ENCODE measurements around the gene SPARC. TPM values are rescaled to one million over a fixed set of nuclear protein-coding genes. Genes with fewer than 3 reads are reported as not detected.

The SPARC gene
- total RNA-seq, 4 donors from 2014 or later = 341 to 2,293 (median 751) TPM

DNA sequence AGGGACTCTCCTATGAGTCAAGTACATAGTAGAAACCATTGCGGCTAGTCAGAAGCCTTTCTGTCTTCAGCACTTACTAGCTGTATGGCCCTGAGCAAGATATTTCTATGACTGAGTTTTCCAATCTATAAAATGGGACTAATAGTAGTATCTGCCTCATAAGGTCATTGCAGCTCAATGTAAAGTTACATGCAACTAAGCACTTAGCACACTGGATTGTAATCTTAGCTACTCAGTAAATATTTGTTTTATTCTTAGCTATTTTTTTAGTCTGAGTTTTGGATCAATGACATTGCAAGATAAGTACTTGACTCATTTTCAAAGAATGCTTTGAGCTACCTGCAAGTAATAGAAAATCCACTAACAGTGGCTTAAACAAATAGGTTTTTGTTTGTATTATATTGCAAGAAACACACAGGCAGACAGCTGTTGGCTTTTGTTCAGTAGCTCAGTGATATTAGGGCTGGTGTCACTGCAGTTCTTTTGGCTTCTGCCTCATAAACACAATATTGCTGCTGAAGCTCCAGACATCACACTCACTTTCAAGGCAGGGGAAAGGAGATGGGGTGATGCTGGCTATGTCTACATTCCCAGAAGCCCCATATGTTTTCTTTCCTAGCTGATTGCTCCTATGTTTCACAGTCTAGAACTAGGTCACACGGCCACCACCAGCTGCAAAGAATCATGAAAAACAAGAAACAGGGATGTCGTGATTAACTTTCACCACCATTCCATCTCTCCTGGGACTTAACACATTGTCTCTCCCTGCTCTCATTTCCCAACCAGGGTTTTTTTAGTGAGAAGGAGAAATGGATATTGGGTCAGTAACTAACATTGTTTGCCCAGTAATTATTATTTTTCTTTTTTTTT is 68.6 kb downstream of the SPARC start:
- Histone ChIP-seq H3K4me1 (no peaks in the 10 kb centered on the region), H3K36me3 (no peaks in the 10 kb centered on the region), H3K27ac (no peak overlapping the region), H3K9me3 (no peaks in the 10 kb centered on the region), H3K4me3 (no peak overlapping the region), H3K27me3 (no peaks in the 10 kb centered on the region)
- DNase-seq = no peak
- no peak for TF ChIP-seq CTCF (IDR thresholded peaks at IDR 0.05)
- no peak for TF ChIP-seq POLR2A (IDR thresholded peaks at IDR 0.05)
- intact Hi-C loops (cut with DNase I; ENCODE audit: low total_unique reads) = no loop called here

GRCh38 chr5:151617383-151617840 is 69.3 kb downstream of the SPARC start:
- no peak overlapping the region for H3K4me3 ChIP-seq
- DNase-seq = no peak
- H3K36me3 ChIP-seq = no peaks in the 10 kb centered on the region
- intact Hi-C loops (cut with DNase I; ENCODE audit: low total_unique reads) = no loop called here
- H3K4me1 ChIP-seq = no peaks in the 10 kb centered on the region
- no peaks in the 10 kb centered on the region for H3K27me3 ChIP-seq
- H3K9me3 ChIP-seq = no peaks in the 10 kb centered on the region
- no peak for TF ChIP-seq POLR2A (IDR thresholded peaks at IDR 0.05)
- no peak overlapping the region for H3K27ac ChIP-seq

DNA sequence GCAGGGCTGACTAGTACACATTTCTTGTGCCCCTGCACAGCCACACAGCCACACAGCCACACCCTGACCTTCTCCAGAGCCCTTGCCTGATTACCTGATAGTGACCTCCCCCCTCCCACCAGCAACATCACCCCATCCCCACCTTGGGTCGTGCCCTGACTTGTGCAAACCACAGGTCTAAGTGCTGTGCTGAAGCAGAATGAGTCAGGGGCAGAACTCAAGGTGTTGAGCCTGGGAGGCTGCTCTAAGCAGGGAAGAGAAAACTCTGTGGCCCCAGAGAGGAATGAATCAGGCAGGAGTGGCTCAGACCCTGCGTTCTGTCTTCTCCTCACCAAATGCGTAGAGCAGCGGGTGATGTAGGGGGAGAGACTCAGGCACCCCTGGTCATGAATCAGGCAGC is 71.3 kb downstream of the SPARC start:
- Histone ChIP-seq H3K9me3 (no peaks in the 10 kb centered on the region), H3K4me3 (no peak overlapping the region), H3K27ac (no peak overlapping the region), H3K36me3 (no peaks in the 10 kb centered on the region), H3K4me1 (no peaks in the 10 kb centered on the region), H3K27me3 (no peaks in the 10 kb centered on the region)
- TF ChIP-seq CTCF (IDR thresholded peaks at IDR 0.05) = no peak
- no peak for TF ChIP-seq POLR2A (IDR thresholded peaks at IDR 0.05)
- DNase-seq = no peak
- intact Hi-C loops (cut with DNase I; ENCODE audit: low total_unique reads) = no loop called here

- Histone ChIP-seq H3K27ac (no peak overlapping the region), H3K4me3 (no peak overlapping the region), H3K9me3 (no peaks in the 10 kb centered on the region), H3K36me3 (no peaks in the 10 kb centered on the region), H3K4me1 (no peaks in the 10 kb centered on the region), H3K27me3 (no peaks in the 10 kb centered on the region)
- TF ChIP-seq POLR2A (IDR thresholded peaks at IDR 0.05) (no peak), CTCF (IDR thresholded peaks at IDR 0.05) (no peak)
- intact Hi-C loops (cut with DNase I; ENCODE audit: low total_unique reads) = no loop called here
- DNase-seq = no peak
These were observed 72.2 kb downstream of the SPARC start for GRCh38 chr5:151614565-151614964.

DNA sequence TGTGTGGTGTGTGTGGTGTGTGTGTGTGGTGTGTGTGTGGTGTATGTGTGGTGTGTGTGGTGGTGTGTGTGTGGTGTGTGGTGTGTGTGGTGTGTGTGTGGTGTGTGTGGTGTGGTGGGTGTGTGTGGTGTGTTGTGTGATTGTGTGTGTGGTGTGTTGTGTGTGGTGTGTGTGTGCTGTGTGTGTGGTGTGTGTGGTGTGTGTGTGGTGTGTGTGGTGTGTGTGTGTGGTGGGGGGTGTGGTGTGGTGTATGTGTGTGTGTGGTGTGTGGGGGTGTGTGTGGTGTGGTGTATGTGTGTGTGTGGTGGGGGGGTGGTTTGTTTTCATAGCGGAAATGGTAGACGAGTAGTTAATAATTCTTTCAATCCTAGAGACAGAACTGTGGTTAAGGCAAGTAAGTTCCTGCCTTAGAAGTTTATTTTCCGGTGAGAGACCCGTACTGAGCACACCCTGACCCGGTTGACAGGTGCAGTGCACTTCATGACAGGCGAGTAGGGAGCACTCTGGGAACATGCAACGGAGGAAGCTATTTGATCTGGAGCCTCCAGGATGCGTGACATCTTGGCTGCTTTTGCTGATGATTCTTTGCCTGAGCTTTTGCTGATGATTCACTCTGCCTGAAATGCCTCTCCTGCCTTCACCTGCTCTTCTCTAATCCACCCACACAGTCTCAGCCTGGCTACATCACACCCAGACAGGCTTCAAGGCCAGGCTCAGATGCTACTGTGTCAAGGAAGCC is 73.9 kb downstream of the SPARC start:
- DNase-seq = no peak
- intact Hi-C loops (cut with DNase I; ENCODE audit: low total_unique reads) = no loop called here
- no peak overlapping the region for H3K4me3 ChIP-seq

More for the DNA sequence above, 73.9 kb downstream of the SPARC start:
- Histone ChIP-seq H3K27ac (no peak overlapping the region), H3K27me3 (no peaks in the 10 kb centered on the region), H3K9me3 (no peaks in the 10 kb centered on the region), H3K4me1 (no peaks in the 10 kb centered on the region), H3K36me3 (no peaks in the 10 kb centered on the region)
- TF ChIP-seq POLR2A (IDR thresholded peaks at IDR 0.05) = no peak
- TF ChIP-seq CTCF (IDR thresholded peaks at IDR 0.05) = no peak

Data from uterus (tissue), 4 donors.